HepG2 (cell line): ENCODE data around the gene USP2. TPM values are rescaled to one million over a fixed set of nuclear protein-coding genes. Genes with fewer than 3 reads are reported as not detected.

Experiments used
- ATAC-seq: fragments of 200-7000 bp; cut with Tn5 transposase; 3 replicates; pipeline ENCODE4 v1.9.1; 2020; ENCODE audit warnings: mild to moderate bottlenecking, moderate library complexity
- BruUV-seq: library from RNA; stranded (reverse); fragments of 400-500 nt; replicated peaks from 2 replicates; lab custom pipeline; 2021; lab: Mats Ljungman, UMichigan
- CTCF ChIA-PET: fragments of 300-600 bp; formaldehyde crosslinking; extraction: SDS; loops from one replicate; lab custom pipeline; 2021; ENCODE audit warnings: low total read pairs, inconsistent platforms, low intra/inter-chr PET ratio; lab: Yijun Ruan, JAX
- POLR2A ChIA-PET: fragments of 350-600 bp; sonication (Branson Sonifier 250); formaldehyde crosslinking; loops from one replicate; lab custom pipeline; 2020; ENCODE audit warnings: antibody characterized with exemption, inconsistent platforms; lab: Yijun Ruan, JAX
- DNase-seq: peaks from one replicate; pipeline ENCODE4 v3.0.0-alpha.2; 2015; ENCODE audit warnings: low spot score
- FAIRE-seq: peaks from 3 replicates; lab custom pipeline; 2011; peaks lifted over from hg19 to GRCh38; lab: Jason Lieb, UNC
- H2AFZ ChIP-seq: one replicate; pipeline ENCODE4 v1.6.1; 2011; ENCODE audit warnings: low read length, inconsistent platforms
- H3K27ac ChIP-seq: fragments of 300-600 bp; 3 replicates; pipeline ENCODE4 v1.8.0; 2011; ENCODE audit warnings: mixed run types, mild to moderate bottlenecking, mixed read lengths, low read length, inconsistent platforms; ENCODE audit not compliant: insufficient read depth; ENCODE audit errors: extremely low read length
- H3K27me3 ChIP-seq, 2 experiments: fragments of 200-600 bp in 1 of 2; 2 replicates in 1 of 2; 3 replicates in 1 of 2; pipeline versions ENCODE4 v1.6.0 to v1.8.0; 2011; ENCODE audit warnings: low read length in 2 of 2, mild to moderate bottlenecking in 2 of 2, moderate library complexity in 2 of 2, inconsistent platforms in 1 of 2; ENCODE audit not compliant: insufficient read depth in 2 of 2, control insufficient read depth in 1 of 2
- H3K36me3 ChIP-seq, 2 experiments: fragments of 200-600 bp in 1 of 2; replicated peaks in 1 of 2; 2 replicates in 1 of 2; 3 replicates in 1 of 2; pipeline versions ENCODE4 v1.5.1 to v1.8.0; 2011; ENCODE audit warnings: low read length in 2 of 2, inconsistent platforms in 1 of 2; ENCODE audit not compliant: insufficient read depth in 2 of 2, control insufficient read depth in 1 of 2
- H3K4me1 ChIP-seq: 2 replicates; pipeline ENCODE4 v1.5.1; 2012; ENCODE audit warnings: low read length, inconsistent platforms; ENCODE audit not compliant: insufficient read depth
- H3K4me2 ChIP-seq: 2 replicates; pipeline ENCODE4 v1.6.0; 2011; ENCODE audit warnings: low read depth, low read length, inconsistent platforms
- H3K4me3 ChIP-seq, 3 experiments: fragments of 200-600 bp in 1 of 3; sonication (generic), shearing (Covaris generic) in 1 of 3; replicated peaks in 1 of 3; 2 replicates each; pipeline ENCODE4 v1.5.1; 2011 to 2016; ENCODE audit warnings: low read length in 3 of 3, inconsistent platforms in 2 of 3, low read depth in 2 of 3, mild to moderate bottlenecking in 2 of 3, control low read depth in 1 of 3, mixed read lengths in 1 of 3; ENCODE audit not compliant: insufficient read depth in 1 of 3
- H3K79me2 ChIP-seq: one replicate; pipeline ENCODE4 v1.6.1; 2011; ENCODE audit warnings: low read length, inconsistent platforms; ENCODE audit not compliant: insufficient read depth
- H3K9ac ChIP-seq: 2 replicates; pipeline ENCODE4 v1.6.0; 2011; ENCODE audit warnings: mild to moderate bottlenecking, low read depth, low read length, inconsistent platforms; ENCODE audit not compliant: insufficient read depth
- H3K9me3 ChIP-seq: 2 replicates; pipeline ENCODE4 v1.5.1; 2012; ENCODE audit warnings: mild to moderate bottlenecking, low read length
- H4K20me1 ChIP-seq: 2 replicates; pipeline ENCODE4 v1.6.0; 2011; ENCODE audit warnings: inconsistent platforms, mild to moderate bottlenecking, low read length, moderate library complexity; ENCODE audit not compliant: insufficient read depth
- ESRRA ChIP-seq: sonication (generic); formaldehyde crosslinking; IDR thresholded peaks from 2 replicates; pipeline ENCODE4 v1.5.1; 2020; ENCODE audit warnings: mild to moderate bottlenecking, low read depth, missing genetic modification reagents
- FLYWCH1 ChIP-seq: sonication (generic); formaldehyde crosslinking; IDR thresholded peaks from 2 replicates; pipeline ENCODE4 v1.8.1; 2023; ENCODE audit warnings: mild to moderate bottlenecking, missing genetic modification reagents
- PHF20 ChIP-seq: sonication (generic); formaldehyde crosslinking; IDR thresholded peaks from 2 replicates; pipeline ENCODE4 v1.5.0; 2020; ENCODE audit warnings: mild to moderate bottlenecking, missing genetic modification reagents
- RBM39 ChIP-seq: fragments of 200-400 bp; formaldehyde crosslinking; IDR thresholded peaks from one replicate; pipeline ENCODE4 v1.6.1; 2018; ENCODE audit warnings: antibody characterized with exemption, mild to moderate bottlenecking, low read depth, low read length; ENCODE audit not compliant: poor library complexity, severe bottlenecking
- REXO4 ChIP-seq: sonication (generic); formaldehyde crosslinking; IDR thresholded peaks from 2 replicates; pipeline ENCODE4 v1.8.0; 2022; ENCODE audit warnings: missing genetic modification reagents, mild to moderate bottlenecking, borderline replicate concordance
- RNF2 ChIP-seq: fragments of 450-650 bp; conservative IDR thresholded peaks from 2 replicates; pipeline ENCODE4 v1.6.1; 2016; ENCODE audit warnings: low read depth
- SMAD9 ChIP-seq: sonication (generic); formaldehyde crosslinking; IDR thresholded peaks from 2 replicates; pipeline ENCODE4 v1.5.1; 2020; ENCODE audit warnings: mild to moderate bottlenecking, missing genetic modification reagents
- SMYD3 ChIP-seq: sonication (generic); formaldehyde crosslinking; IDR thresholded peaks from 2 replicates; pipeline ENCODE4 v1.8.1; 2023; ENCODE audit warnings: mild to moderate bottlenecking, missing genetic modification reagents
- ZNF589 ChIP-seq: sonication (generic); formaldehyde crosslinking; conservative IDR thresholded peaks from 2 replicates; pipeline ENCODE4 v1.8.0; 2022; ENCODE audit warnings: mild to moderate bottlenecking, moderate library complexity, missing genetic modification reagents
- ZNF704 ChIP-seq: sonication (generic); formaldehyde crosslinking; IDR thresholded peaks from 2 replicates; pipeline ENCODE4 v1.8.1; 2023; ENCODE audit warnings: mild to moderate bottlenecking, inconsistent platforms, moderate library complexity, missing genetic modification reagents, borderline replicate concordance
- WGBS: methylation state at CpG from one replicate; pipeline ENCODE4 v1.1.6; 2017; ENCODE audit warnings: low lambda C conversion rate; 5-methylcytosine and 5-hydroxymethylcytosine counted together
- in situ Hi-C: cut with HindIII; loops from 2 replicates; pipeline ENCODE4 v1.10.0; 2017; ENCODE audit warnings: low pct_unique_long_range_greater_than_20kb; ENCODE audit not compliant: extremely low pct_ligation_motif_present
- intact Hi-C: fragments of 100-400 bp; cut with micrococcal nuclease; formaldehyde crosslinking; loops from one replicate; pipeline ENCODE4 v1.10.0; 2022; ENCODE audit not compliant: unreplicated experiment
- polyA plus RNA-seq, 8 experiments: library from polyadenylated mRNA; depleted of rRNA in 3 of 8; stranded (reverse) in 7 of 8; unstranded in 1 of 8; fragments of >200 nt; fragmentation: Illumina TruSeq in 4 of 8; extraction: Trizol in 4 of 8; gene quantifications; 2 replicates each; pipeline versions ENCODE4 v1.2.1 to v1.2.3, GENCODE V29; 2011 to 2016; ENCODE audit warnings: low read depth in 4 of 8, missing spikeins in 1 of 8, mixed read lengths in 1 of 8; ENCODE audit not compliant: insufficient read depth in 1 of 8
- total RNA-seq, 5 experiments: library from RNA; depleted of rRNA; stranded (reverse); fragments of >200 nt; fragmentation: Illumina TruSeq; extraction: Trizol; gene quantifications; 2 replicates each; pipeline ENCODE4 v1.2.3, GENCODE V29; 2016; ENCODE audit warnings: low read depth in 1 of 5
- TF ChIP-seq, protein P1 (sequence below): sonication (generic); formaldehyde crosslinking; IDR thresholded peaks from 2 replicates; pipeline ENCODE4 v1.4.0; 2020; ENCODE audit warnings: mild to moderate bottlenecking, missing genetic modification reagents
- TF ChIP-seq, protein P2 (sequence below): sonication (generic); formaldehyde crosslinking; IDR thresholded peaks from 2 replicates; pipeline ENCODE4 v1.5.1; 2020; ENCODE audit warnings: missing genetic modification reagents, mild to moderate bottlenecking, borderline replicate concordance
- TF ChIP-seq, protein P3 (sequence below): IDR thresholded peaks from 2 replicates; pipeline ENCODE4 v1.6.1; 2016; ENCODE audit warnings: control low read depth

The USP2 gene
- total and polyA plus RNA-seq, 2 of the 13 experiments (the other 11 are each of a cell fraction or from before 2014, with no cell fraction given), result 2.5 to 6.0 TPM

GRCh38 chr11:119343726-119344125 lies 37.8 kb downstream of the USP2 start:
- BruUV-seq, result no TSS peak
- 50% methylated on average over 7 of the region's 7 CpGs for WGBS

More at GRCh38 chr11:119343726-119344125, 37.8 kb downstream of the USP2 start:
- H3K79me2 ChIP-seq, result no peaks in the 10 kb centered on the region
- H3K4me3 ChIP-seq, result no peak overlapping the region
- CTCF ChIA-PET, result no interaction called here
- no peak overlapping the region for H3K9ac ChIP-seq
- H2AFZ ChIP-seq, result no peak overlapping the region
- H3K4me1 ChIP-seq, result peaks cover 33% of the 10 kb centered on the region
- TF ChIP-seq RNF2, result no peak
- TF ChIP-seq, protein P1, sequence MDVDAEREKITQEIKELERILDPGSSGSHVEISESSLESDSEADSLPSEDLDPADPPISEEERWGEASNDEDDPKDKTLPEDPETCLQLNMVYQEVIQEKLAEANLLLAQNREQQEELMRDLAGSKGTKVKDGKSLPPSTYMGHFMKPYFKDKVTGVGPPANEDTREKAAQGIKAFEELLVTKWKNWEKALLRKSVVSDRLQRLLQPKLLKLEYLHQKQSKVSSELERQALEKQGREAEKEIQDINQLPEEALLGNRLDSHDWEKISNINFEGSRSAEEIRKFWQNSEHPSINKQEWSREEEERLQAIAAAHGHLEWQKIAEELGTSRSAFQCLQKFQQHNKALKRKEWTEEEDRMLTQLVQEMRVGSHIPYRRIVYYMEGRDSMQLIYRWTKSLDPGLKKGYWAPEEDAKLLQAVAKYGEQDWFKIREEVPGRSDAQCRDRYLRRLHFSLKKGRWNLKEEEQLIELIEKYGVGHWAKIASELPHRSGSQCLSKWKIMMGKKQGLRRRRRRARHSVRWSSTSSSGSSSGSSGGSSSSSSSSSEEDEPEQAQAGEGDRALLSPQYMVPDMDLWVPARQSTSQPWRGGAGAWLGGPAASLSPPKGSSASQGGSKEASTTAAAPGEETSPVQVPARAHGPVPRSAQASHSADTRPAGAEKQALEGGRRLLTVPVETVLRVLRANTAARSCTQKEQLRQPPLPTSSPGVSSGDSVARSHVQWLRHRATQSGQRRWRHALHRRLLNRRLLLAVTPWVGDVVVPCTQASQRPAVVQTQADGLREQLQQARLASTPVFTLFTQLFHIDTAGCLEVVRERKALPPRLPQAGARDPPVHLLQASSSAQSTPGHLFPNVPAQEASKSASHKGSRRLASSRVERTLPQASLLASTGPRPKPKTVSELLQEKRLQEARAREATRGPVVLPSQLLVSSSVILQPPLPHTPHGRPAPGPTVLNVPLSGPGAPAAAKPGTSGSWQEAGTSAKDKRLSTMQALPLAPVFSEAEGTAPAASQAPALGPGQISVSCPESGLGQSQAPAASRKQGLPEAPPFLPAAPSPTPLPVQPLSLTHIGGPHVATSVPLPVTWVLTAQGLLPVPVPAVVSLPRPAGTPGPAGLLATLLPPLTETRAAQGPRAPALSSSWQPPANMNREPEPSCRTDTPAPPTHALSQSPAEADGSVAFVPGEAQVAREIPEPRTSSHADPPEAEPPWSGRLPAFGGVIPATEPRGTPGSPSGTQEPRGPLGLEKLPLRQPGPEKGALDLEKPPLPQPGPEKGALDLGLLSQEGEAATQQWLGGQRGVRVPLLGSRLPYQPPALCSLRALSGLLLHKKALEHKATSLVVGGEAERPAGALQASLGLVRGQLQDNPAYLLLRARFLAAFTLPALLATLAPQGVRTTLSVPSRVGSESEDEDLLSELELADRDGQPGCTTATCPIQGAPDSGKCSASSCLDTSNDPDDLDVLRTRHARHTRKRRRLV, result no peak
- TF ChIP-seq ESRRA (CRISPR knock-in tag), result no peak
- TF ChIP-seq REXO4, result no peak
- no peak for TF ChIP-seq PHF20 (CRISPR knock-in tag)
- no peak for TF ChIP-seq FLYWCH1 (CRISPR knock-in tag)
- no peak for TF ChIP-seq SMYD3
- TF ChIP-seq ZNF704 (CRISPR knock-in tag), result no peak
- TF ChIP-seq ZNF589 (CRISPR knock-in tag), result no peak
- no peak for TF ChIP-seq SMAD9 (CRISPR knock-in tag)
- TF ChIP-seq RBM39, result no peak
- TF ChIP-seq, protein P2, sequence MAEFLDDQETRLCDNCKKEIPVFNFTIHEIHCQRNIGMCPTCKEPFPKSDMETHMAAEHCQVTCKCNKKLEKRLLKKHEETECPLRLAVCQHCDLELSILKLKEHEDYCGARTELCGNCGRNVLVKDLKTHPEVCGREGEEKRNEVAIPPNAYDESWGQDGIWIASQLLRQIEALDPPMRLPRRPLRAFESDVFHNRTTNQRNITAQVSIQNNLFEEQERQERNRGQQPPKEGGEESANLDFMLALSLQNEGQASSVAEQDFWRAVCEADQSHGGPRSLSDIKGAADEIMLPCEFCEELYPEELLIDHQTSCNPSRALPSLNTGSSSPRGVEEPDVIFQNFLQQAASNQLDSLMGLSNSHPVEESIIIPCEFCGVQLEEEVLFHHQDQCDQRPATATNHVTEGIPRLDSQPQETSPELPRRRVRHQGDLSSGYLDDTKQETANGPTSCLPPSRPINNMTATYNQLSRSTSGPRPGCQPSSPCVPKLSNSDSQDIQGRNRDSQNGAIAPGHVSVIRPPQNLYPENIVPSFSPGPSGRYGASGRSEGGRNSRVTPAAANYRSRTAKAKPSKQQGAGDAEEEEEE (CRISPR knock-in tag), result no peak
- TF ChIP-seq, protein P3, sequence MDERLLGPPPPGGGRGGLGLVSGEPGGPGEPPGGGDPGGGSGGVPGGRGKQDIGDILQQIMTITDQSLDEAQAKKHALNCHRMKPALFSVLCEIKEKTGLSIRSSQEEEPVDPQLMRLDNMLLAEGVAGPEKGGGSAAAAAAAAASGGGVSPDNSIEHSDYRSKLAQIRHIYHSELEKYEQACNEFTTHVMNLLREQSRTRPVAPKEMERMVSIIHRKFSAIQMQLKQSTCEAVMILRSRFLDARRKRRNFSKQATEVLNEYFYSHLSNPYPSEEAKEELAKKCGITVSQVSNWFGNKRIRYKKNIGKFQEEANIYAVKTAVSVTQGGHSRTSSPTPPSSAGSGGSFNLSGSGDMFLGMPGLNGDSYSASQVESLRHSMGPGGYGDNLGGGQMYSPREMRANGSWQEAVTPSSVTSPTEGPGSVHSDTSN, result no peak
- TF ChIP-seq, all 625 proteins: peak for 0
- intact Hi-C loops (no loop called here), in situ Hi-C loops (no loop called here)
- Histone ChIP-seq H4K20me1 (no peaks in the 10 kb centered on the region), H3K27ac (no peak overlapping the region), H3K4me2 (no peak overlapping the region), H3K36me3 (no peaks in the 10 kb centered on the region), H3K27me3 (peaks cover 2 to 56% of the 10 kb centered on the region in 2 experiments; a peak in 4 of 5 replicates), H3K9me3 (no peaks in the 10 kb centered on the region)
- no peak for DNase-seq
- no peak for ATAC-seq
- POLR2A ChIA-PET, result interaction anchor here (1.8 kb wide), 1 partner anchor 25 kb away, joined by 4 read pairs; no protein-coding TSS in a partner anchor
- FAIRE-seq, result no peak
